Measurements from ENCODE around the gene EPHX1.

Gene EPHX1

GRCh38 chr1:225840713-225841112 is 30.8 kb downstream of the EPHX1 start:
- FAIRE-seq (no peak), DNase-seq (ENCODE audit: insufficient read length, low spot score) (no peak)

- DNase-seq (ENCODE audit: insufficient read length, low spot score) (no peak), FAIRE-seq (no peak)
Observed at GRCh38 chr1:225842074-225842473, 32.1 kb downstream of the EPHX1 start.

GRCh38 chr1:225842788-225843425 is 33.0 kb downstream of the EPHX1 start:
- FAIRE-seq = no peak
- DNase-seq (ENCODE audit: insufficient read length, low spot score) = no peak

- FAIRE-seq (no peak), DNase-seq (ENCODE audit: insufficient read length, low spot score) (no peak)
Observed at GRCh38 chr1:225843426-225843795, 33.5 kb downstream of the EPHX1 start.

- no peak for FAIRE-seq
- DNase-seq (ENCODE audit: insufficient read length, low spot score) = no peak
Observed at GRCh38 chr1:225844236-225845061, 34.5 kb downstream of the EPHX1 start.

- FAIRE-seq = no peak
- DNase-seq (ENCODE audit: insufficient read length, low spot score) = no peak
Observed at GRCh38 chr1:225845097-225845496, 35.2 kb downstream of the EPHX1 start.

GRCh38 chr1:225845571-225846259 is 35.8 kb downstream of the EPHX1 start:
- no peak for FAIRE-seq

GRCh38 chr1:225846331-225847310 is 36.7 kb downstream of the EPHX1 start:
- FAIRE-seq = no peak
- DNase-seq (ENCODE audit: insufficient read length, low spot score) = no peak

More at GRCh38 chr1:225845571-225846259, 35.8 kb downstream of the EPHX1 start:
- DNase-seq (ENCODE audit: insufficient read length, low spot score) = no peak

- FAIRE-seq = no peak
- DNase-seq (ENCODE audit: insufficient read length, low spot score) = no peak
Observed at GRCh38 chr1:225847610-225848009, 37.7 kb downstream of the EPHX1 start.

GRCh38 chr1:225848030-225848955 is 38.4 kb downstream of the EPHX1 start:
- DNase-seq (ENCODE audit: insufficient read length, low spot score) = peak; percentile 34
- peak; percentile 91 for FAIRE-seq

GRCh38 chr1:225849925-225850324 is 40.0 kb downstream of the EPHX1 start:
- FAIRE-seq = no peak

GRCh38 chr1:225850370-225850769 is 40.4 kb downstream of the EPHX1 start:
- DNase-seq (ENCODE audit: insufficient read length, low spot score) (no peak), FAIRE-seq (no peak)

More at GRCh38 chr1:225849925-225850324, 40.0 kb downstream of the EPHX1 start:
- no peak for DNase-seq (ENCODE audit: insufficient read length, low spot score)

- FAIRE-seq (peak; percentile 85), DNase-seq (ENCODE audit: insufficient read length, low spot score) (peak; percentile 64)
Observed at GRCh38 chr1:225851805-225852204, 41.9 kb downstream of the EPHX1 start.

GRCh38 chr1:225852413-225853124 is 42.6 kb downstream of the EPHX1 start:
- no peak for FAIRE-seq
- DNase-seq (ENCODE audit: insufficient read length, low spot score) = no peak

- no peak for DNase-seq (ENCODE audit: insufficient read length, low spot score)
- FAIRE-seq = no peak
Observed at GRCh38 chr1:225853441-225853840, 43.5 kb downstream of the EPHX1 start.

- FAIRE-seq (no peak), DNase-seq (ENCODE audit: insufficient read length, low spot score) (no peak)
Observed at GRCh38 chr1:225855503-225856300, 45.8 kb downstream of the EPHX1 start.

- FAIRE-seq = no peak
- no peak for DNase-seq (ENCODE audit: insufficient read length, low spot score)
Observed at GRCh38 chr1:225857256-225857655, 47.3 kb downstream of the EPHX1 start.

GRCh38 chr1:225859151-225859550 is 49.2 kb downstream of the EPHX1 start:
- DNase-seq (ENCODE audit: insufficient read length, low spot score) (no peak), FAIRE-seq (no peak)

Data from GM19239 (cell line).